Endothelial cell of umbilical vein (primary cell): ENCODE results near the gene NR3C2. TPM values are rescaled to one million over a fixed set of nuclear protein-coding genes. Genes with fewer than 3 reads are reported as not detected.

Source experiments
- BruUV-seq: library from RNA; stranded (reverse); fragments of 400-500 nt; replicated peaks from 2 replicates; lab custom pipeline; 2021; lab: Mats Ljungman, UMichigan
- CTCF ChIA-PET: fragments of 300-600, 350-600 bp; sonication (Branson Sonifier 250); formaldehyde crosslinking; loops from one replicate; lab custom pipeline; 2021; ENCODE audit warnings: antibody characterized with exemption, inconsistent platforms; lab: Charles Lee
- POLR2A ChIA-PET: fragments of 300-600, 350-600 bp; sonication (Branson Sonifier 250); formaldehyde crosslinking; loops from one replicate; lab custom pipeline; 2021; ENCODE audit warnings: antibody characterized with exemption, inconsistent platforms; lab: Charles Lee
- DNase-seq: peaks from one replicate; pipeline ENCODE4 v3.0.0-alpha.2; 2011; ENCODE audit warnings: low read depth, low spot score
- FAIRE-seq: peaks from 2 replicates; lab custom pipeline; 2011; peaks lifted over from hg19 to GRCh38; lab: Jason Lieb, UNC
- H2AFZ ChIP-seq: 2 replicates; pipeline ENCODE4 v1.6.0; 2012; ENCODE audit warnings: low read depth, low read length, control low read depth, inconsistent platforms
- H3K27ac ChIP-seq: 2 replicates; pipeline ENCODE4 v1.5.1; 2011; ENCODE audit warnings: low read depth, mild to moderate bottlenecking, control low read depth, low read length, moderate library complexity; ENCODE audit not compliant: insufficient read depth
- H3K27me3 ChIP-seq, 2 experiments: 2 replicates each; pipeline versions ENCODE4 v1.6.0 to v1.6.1; 2011; ENCODE audit warnings: low read length in 2 of 2, mixed read lengths in 1 of 2; ENCODE audit not compliant: control insufficient read depth in 2 of 2, insufficient read depth in 2 of 2
- H3K36me3 ChIP-seq, 2 experiments: 2 replicates in 1 of 2; 3 replicates in 1 of 2; pipeline ENCODE4 v1.5.1; 2011; ENCODE audit warnings: low read length in 2 of 2, mild to moderate bottlenecking in 1 of 2, moderate library complexity in 1 of 2; ENCODE audit not compliant: control insufficient read depth in 2 of 2, insufficient read depth in 2 of 2; ENCODE audit errors: extremely low read depth in 1 of 2
- H3K4me1 ChIP-seq: 3 replicates; pipeline ENCODE4 v1.5.1; 2011; ENCODE audit warnings: mild to moderate bottlenecking, low read length; ENCODE audit not compliant: control insufficient read depth, insufficient read depth; ENCODE audit errors: extremely low read depth
- H3K4me2 ChIP-seq: 2 replicates; pipeline ENCODE4 v1.6.1; 2011; ENCODE audit warnings: low read length, control low read depth, mixed read lengths; ENCODE audit not compliant: insufficient read depth
- H3K4me3 ChIP-seq, 3 experiments: fragments of 200-600 bp in 1 of 3; sonication (generic), shearing (Covaris generic) in 1 of 3; replicated peaks in 1 of 3; 2 replicates each; pipeline ENCODE4 v1.5.1; 2011 to 2016; ENCODE audit warnings: control low read depth in 3 of 3, low read length in 3 of 3, mild to moderate bottlenecking in 2 of 3, inconsistent platforms in 1 of 3, low read depth in 1 of 3, moderate library complexity in 1 of 3; ENCODE audit not compliant: insufficient read depth in 1 of 3
- H3K79me2 ChIP-seq: 2 replicates; pipeline ENCODE4 v1.6.0; 2012; ENCODE audit warnings: low read length, inconsistent platforms; ENCODE audit not compliant: control insufficient read depth, insufficient read depth
- H3K9ac ChIP-seq: replicated peaks from 2 replicates; pipeline ENCODE3; 2011; ENCODE audit warnings: low read length, control low read depth; ENCODE audit not compliant: insufficient read depth; ENCODE audit errors: extremely low read depth
- H3K9me1 ChIP-seq: replicated peaks from 3 replicates; pipeline ENCODE4 v1.6.0; 2011; ENCODE audit warnings: mild to moderate bottlenecking, low read length; ENCODE audit not compliant: control insufficient read depth, insufficient read depth; ENCODE audit errors: extremely low read depth
- H3K9me3 ChIP-seq: replicated peaks from 2 replicates; pipeline ENCODE4 v1.5.1; 2012; ENCODE audit warnings: low read length, inconsistent platforms; ENCODE audit not compliant: control insufficient read depth, insufficient read depth
- H4K20me1 ChIP-seq: replicated peaks from 2 replicates; pipeline ENCODE3; 2011; ENCODE audit warnings: mild to moderate bottlenecking, low read length; ENCODE audit not compliant: control insufficient read depth, insufficient read depth; ENCODE audit errors: extremely low read depth
- EZH2 ChIP-seq: IDR thresholded peaks from 2 replicates; pipeline ENCODE4 v1.6.1; 2012; ENCODE audit warnings: borderline replicate concordance, low read depth, mild to moderate bottlenecking, moderate library complexity, low read length, inconsistent platforms; ENCODE audit not compliant: severe bottlenecking
- FOS ChIP-seq: IDR thresholded peaks from 2 replicates; pipeline ENCODE4 v1.6.1; 2011; ENCODE audit warnings: mild to moderate bottlenecking, low read length, moderate library complexity, borderline replicate concordance; ENCODE audit not compliant: insufficient read depth
- GATA2 ChIP-seq: IDR thresholded peaks from 2 replicates; pipeline ENCODE4 v1.7.0; 2011; ENCODE audit warnings: low read depth, mild to moderate bottlenecking, moderate library complexity, mixed read lengths, low read length; ENCODE audit not compliant: insufficient read length, insufficient read depth
- JUN ChIP-seq: IDR thresholded peaks from 2 replicates; pipeline ENCODE4 v1.6.1; 2011; ENCODE audit warnings: borderline replicate concordance, low read depth; ENCODE audit not compliant: insufficient read length, insufficient read depth
- MYC ChIP-seq: IDR thresholded peaks from one replicate; pipeline ENCODE4 v1.6.1; 2011; ENCODE audit warnings: mild to moderate bottlenecking, low read depth, low read length
- POLR2A ChIP-seq: IDR thresholded peaks from 2 replicates; pipeline ENCODE4 v1.6.1; 2012; ENCODE audit warnings: low read depth, mild to moderate bottlenecking, control low read depth, low read length
- dilution Hi-C: fragments of 300-500 bp; cut with MboI; formaldehyde crosslinking; loops from one replicate; pipeline ENCODE4 v1.15.0; 2019; ENCODE audit warnings: low sequenced_read_pairs; ENCODE audit not compliant: extremely low pct_ligation_motif_present
- intact Hi-C: fragments of 100-400 bp; cut with micrococcal nuclease; formaldehyde crosslinking; loops from one replicate; pipeline ENCODE4 v1.10.0; 2022
- polyA plus RNA-seq, 4 experiments: library from polyadenylated mRNA; depleted of rRNA in 3 of 4; stranded (reverse) in 3 of 4; unstranded in 1 of 4; fragments of >200 nt; gene quantifications; 2 replicates each; pipeline versions ENCODE4 v1.2.1 to v1.2.3, GENCODE V29; 2011 to 2012; ENCODE audit warnings: missing spikeins in 1 of 4
- total RNA-seq: library from RNA; stranded (reverse); gene quantifications from 2 replicates; pipeline ENCODE4 v1.2.3, GENCODE V29; 2021
- TF ChIP-seq, protein P1 (sequence below): IDR thresholded peaks from 2 replicates; pipeline ENCODE4 v1.6.1; 2011; ENCODE audit not compliant: insufficient read depth, insufficient read length
- TF ChIP-seq, protein P2 (sequence below), 2 donors: IDR thresholded peaks; 1 replicate in 1 of 2; 2 replicates in 1 of 2; pipeline ENCODE4 v1.5.1; 2011; ENCODE audit warnings: low read length in 2 of 2, mild to moderate bottlenecking in 2 of 2, moderate library complexity in 2 of 2, control low read depth in 1 of 2, inconsistent platforms in 1 of 2, low read depth in 1 of 2; ENCODE audit not compliant: insufficient read depth in 1 of 2; ENCODE audit errors: extremely low read depth in 1 of 2

NR3C2 gene
- total and polyA plus RNA-seq, 2 donors (not counting 3 experiments of a cell fraction or from before 2014, with no cell fraction given), result 4.8 to 16.4 TPM

DNA sequence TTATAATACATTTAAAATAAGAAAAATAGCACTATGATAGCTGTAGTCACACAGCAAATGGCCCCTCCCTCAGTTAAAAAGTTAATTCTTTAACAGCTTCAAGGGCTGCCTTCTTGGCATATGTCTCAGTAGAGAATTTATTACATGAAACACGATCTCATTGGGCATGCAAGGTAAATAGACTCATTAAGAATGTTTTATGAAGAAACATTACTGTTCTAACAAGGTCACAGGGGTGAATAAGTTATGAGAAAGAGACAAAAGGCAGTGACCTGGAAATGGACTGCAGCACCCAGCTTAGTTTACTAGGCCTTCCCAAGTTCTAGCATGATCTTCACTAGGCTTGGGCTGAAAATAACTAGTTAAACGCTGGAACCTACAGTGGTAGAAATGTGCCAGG is 277.7 kb downstream of the NR3C2 start:
- Histone ChIP-seq H3K9me1 (no peaks in the 10 kb centered on the region), H3K27ac (no peak overlapping the region), H2AFZ (no peak overlapping the region), H3K27me3 (no peaks in the 10 kb centered on the region), H4K20me1 (no peaks in the 10 kb centered on the region), H3K4me2 (no peak overlapping the region), H3K4me1 (no peaks in the 10 kb centered on the region), H3K36me3 (no peaks in the 10 kb centered on the region), H3K9me3 (no peaks in the 10 kb centered on the region), H3K9ac (no peak overlapping the region), H3K4me3 (no peak overlapping the region), H3K79me2 (no peaks in the 10 kb centered on the region)
- dilution Hi-C loops (no loop called here), intact Hi-C loops (no loop called here)
- ChIA-PET CTCF (interaction anchor here (1.0 kb wide), 1 partner anchor 12 kb away, joined by 3 read pairs; no protein-coding TSS in a partner anchor), POLR2A (no interaction called here)
- TF ChIP-seq EZH2, result no peak
- TF ChIP-seq, protein P1, sequence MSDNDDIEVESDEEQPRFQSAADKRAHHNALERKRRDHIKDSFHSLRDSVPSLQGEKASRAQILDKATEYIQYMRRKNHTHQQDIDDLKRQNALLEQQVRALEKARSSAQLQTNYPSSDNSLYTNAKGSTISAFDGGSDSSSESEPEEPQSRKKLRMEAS, result no peak
- TF ChIP-seq FOS, result no peak
- FAIRE-seq (no peak), DNase-seq (no peak)
- no TSS peak for BruUV-seq

DNA sequence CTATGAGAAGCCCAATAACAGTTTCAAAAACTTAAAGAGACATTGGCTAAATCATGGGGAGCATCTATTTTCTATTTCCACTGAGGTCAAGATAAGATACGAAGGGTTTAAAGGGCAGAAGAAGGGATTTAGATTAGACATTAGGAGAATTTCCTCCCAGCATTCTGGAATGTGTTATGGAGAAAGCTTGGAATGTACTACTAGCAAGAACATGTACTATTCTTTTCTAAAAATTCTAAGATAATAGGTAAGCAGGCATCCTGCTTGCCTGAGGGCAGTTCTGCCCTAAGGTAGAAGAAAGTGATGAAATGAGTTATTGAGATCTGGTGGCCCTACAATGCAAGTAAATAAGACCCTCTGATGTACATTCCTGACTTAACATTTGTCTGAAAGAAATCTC is 279.2 kb downstream of the NR3C2 start:
- Histone ChIP-seq H3K9ac (no peak overlapping the region), H3K4me2 (no peak overlapping the region), H3K27me3 (no peaks in the 10 kb centered on the region), H3K79me2 (no peaks in the 10 kb centered on the region), H3K9me3 (no peaks in the 10 kb centered on the region), H3K36me3 (no peaks in the 10 kb centered on the region), H4K20me1 (no peaks in the 10 kb centered on the region), H3K27ac (no peak overlapping the region), H3K4me3 (no peak overlapping the region), H3K4me1 (no peaks in the 10 kb centered on the region), H3K9me1 (no peaks in the 10 kb centered on the region), H2AFZ (no peak overlapping the region)
- no peak for FAIRE-seq
- POLR2A ChIA-PET, result no interaction called here
- DNase-seq, result no peak
- dilution Hi-C loops (no loop called here), intact Hi-C loops (no loop called here)
- CTCF ChIA-PET, result no interaction called here
- TF ChIP-seq MYC (no peak), POLR2A (no peak), EZH2 (no peak), GATA2 (no peak), JUN (no peak), FOS (no peak)
- TF ChIP-seq, protein P1, result no peak
- TF ChIP-seq, protein P2, sequence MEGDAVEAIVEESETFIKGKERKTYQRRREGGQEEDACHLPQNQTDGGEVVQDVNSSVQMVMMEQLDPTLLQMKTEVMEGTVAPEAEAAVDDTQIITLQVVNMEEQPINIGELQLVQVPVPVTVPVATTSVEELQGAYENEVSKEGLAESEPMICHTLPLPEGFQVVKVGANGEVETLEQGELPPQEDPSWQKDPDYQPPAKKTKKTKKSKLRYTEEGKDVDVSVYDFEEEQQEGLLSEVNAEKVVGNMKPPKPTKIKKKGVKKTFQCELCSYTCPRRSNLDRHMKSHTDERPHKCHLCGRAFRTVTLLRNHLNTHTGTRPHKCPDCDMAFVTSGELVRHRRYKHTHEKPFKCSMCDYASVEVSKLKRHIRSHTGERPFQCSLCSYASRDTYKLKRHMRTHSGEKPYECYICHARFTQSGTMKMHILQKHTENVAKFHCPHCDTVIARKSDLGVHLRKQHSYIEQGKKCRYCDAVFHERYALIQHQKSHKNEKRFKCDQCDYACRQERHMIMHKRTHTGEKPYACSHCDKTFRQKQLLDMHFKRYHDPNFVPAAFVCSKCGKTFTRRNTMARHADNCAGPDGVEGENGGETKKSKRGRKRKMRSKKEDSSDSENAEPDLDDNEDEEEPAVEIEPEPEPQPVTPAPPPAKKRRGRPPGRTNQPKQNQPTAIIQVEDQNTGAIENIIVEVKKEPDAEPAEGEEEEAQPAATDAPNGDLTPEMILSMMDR (IDR thresholded peaks at IDR 0.05; ENCODE audit: extremely low read depth in 1 of 2, insufficient read depth in 1 of 2, low read depth in 1 of 2, low read length in 2 of 2), result no peak
- BruUV-seq, result no TSS peak
